H9 (cell line): ENCODE results near the gene PASK. TPM values are rescaled to one million over a fixed set of nuclear protein-coding genes. Genes with fewer than 3 reads are reported as not detected.

Source experiments
- DNase-seq: peaks from one replicate; pipeline ENCODE4 v3.0.0-alpha.2; 2017
- H2AFZ ChIP-seq: one replicate; pipeline ENCODE4 v1.6.1; 2013; ENCODE audit warnings: mild to moderate bottlenecking, low read length, control low read depth, moderate library complexity
- H2AK5ac ChIP-seq: 2 replicates; pipeline ENCODE4 v1.6.1; 2013; ENCODE audit warnings: low read length, control low read depth, mixed read lengths; ENCODE audit not compliant: insufficient read length
- H2BK120ac ChIP-seq: one replicate; pipeline ENCODE4 v1.6.1; 2013; ENCODE audit warnings: low read depth, mild to moderate bottlenecking, low read length, control low read depth, inconsistent platforms; ENCODE audit not compliant: poor library complexity, severe bottlenecking
- H2BK12ac ChIP-seq: 2 replicates; pipeline ENCODE4 v1.6.1; 2013; ENCODE audit warnings: low read length, control low read depth, mixed read lengths, low read depth; ENCODE audit not compliant: insufficient read length
- H2BK15ac ChIP-seq: 2 replicates; pipeline ENCODE4 v1.6.1; 2013; ENCODE audit warnings: low read depth, low read length, control low read depth
- H2BK20ac ChIP-seq: one replicate; pipeline ENCODE4 v1.6.1; 2013; ENCODE audit warnings: low read depth, mild to moderate bottlenecking, low read length, control low read depth, inconsistent platforms; ENCODE audit not compliant: poor library complexity, severe bottlenecking
- H2BK5ac ChIP-seq: 2 replicates; pipeline ENCODE4 v1.6.1; 2013; ENCODE audit warnings: low read length, control low read depth, mixed read lengths; ENCODE audit not compliant: insufficient read length
- H3K14ac ChIP-seq: 2 replicates; pipeline ENCODE4 v1.6.1; 2013; ENCODE audit warnings: low read length, control low read depth; ENCODE audit not compliant: insufficient read depth
- H3K18ac ChIP-seq: 2 replicates; pipeline ENCODE4 v1.6.1; 2013; ENCODE audit warnings: low read depth, mild to moderate bottlenecking, mixed read lengths, low read length, control low read depth; ENCODE audit not compliant: insufficient read length
- H3K23ac ChIP-seq: 2 replicates; pipeline ENCODE4 v1.6.1; 2013; ENCODE audit warnings: low read length, control low read depth, mixed read lengths, low read depth; ENCODE audit not compliant: insufficient read length
- H3K23me2 ChIP-seq: 2 replicates; pipeline ENCODE4 v1.6.1; 2013; ENCODE audit warnings: low read depth, mild to moderate bottlenecking, mixed read lengths, low read length, control low read depth; ENCODE audit not compliant: insufficient read length, poor library complexity, severe bottlenecking
- H3K27ac ChIP-seq: 2 replicates; pipeline ENCODE4 v1.5.1; 2013; ENCODE audit warnings: low read length, control low read depth, mixed read lengths, low read depth; ENCODE audit not compliant: insufficient read length
- H3K27me3 ChIP-seq: 2 replicates; pipeline ENCODE4 v1.6.1; 2013; ENCODE audit warnings: low read length, control low read depth, inconsistent platforms; ENCODE audit not compliant: insufficient read depth
- H3K4ac ChIP-seq: 2 replicates; pipeline ENCODE4 v1.6.1; 2013; ENCODE audit warnings: low read depth, mild to moderate bottlenecking, control low read depth, inconsistent platforms, low read length, moderate library complexity
- H3K4me1 ChIP-seq: 2 replicates; pipeline ENCODE4 v1.6.1; 2013; ENCODE audit warnings: low read length, control low read depth, inconsistent platforms; ENCODE audit not compliant: insufficient read depth
- H3K4me2 ChIP-seq: 2 replicates; pipeline ENCODE4 v1.6.1; 2013; ENCODE audit warnings: low read length, control low read depth, mixed read lengths; ENCODE audit not compliant: insufficient read length, insufficient read depth
- H3K56ac ChIP-seq: 2 replicates; pipeline ENCODE4 v1.6.1; 2013; ENCODE audit warnings: low read depth, mild to moderate bottlenecking, mixed read lengths, low read length, control low read depth; ENCODE audit not compliant: insufficient read length
- H3K79me1 ChIP-seq: 2 replicates; pipeline ENCODE4 v1.6.1; 2013; ENCODE audit warnings: low read depth, mild to moderate bottlenecking, moderate library complexity, low read length, control low read depth, inconsistent platforms; ENCODE audit not compliant: insufficient read depth, poor library complexity, severe bottlenecking
- H3K79me2 ChIP-seq: 2 replicates; pipeline ENCODE4 v1.6.1; 2013; ENCODE audit warnings: low read length, control low read depth, inconsistent platforms; ENCODE audit not compliant: insufficient read depth
- H3K9ac ChIP-seq: 2 replicates; pipeline ENCODE4 v1.6.1; 2013; ENCODE audit warnings: low read length, control low read depth, mixed read lengths; ENCODE audit not compliant: insufficient read length; ENCODE audit errors: extremely low read depth
- H3K9me3 ChIP-seq: one replicate; pipeline ENCODE4 v1.6.1; 2013; ENCODE audit warnings: low read depth, low read length, inconsistent platforms; ENCODE audit not compliant: control insufficient read depth
- H3T11ph ChIP-seq: one replicate; pipeline ENCODE4 v1.6.1; 2013; ENCODE audit warnings: mild to moderate bottlenecking, low read length, control low read depth, inconsistent platforms
- H4K20me1 ChIP-seq: one replicate; pipeline ENCODE4 v1.6.1; 2013; ENCODE audit not compliant: control insufficient read depth, insufficient read length, insufficient read depth
- H4K5ac ChIP-seq: 2 replicates; pipeline ENCODE4 v1.6.1; 2013; ENCODE audit warnings: low read depth, mild to moderate bottlenecking, mixed read lengths, low read length, control low read depth; ENCODE audit not compliant: insufficient read length
- H4K8ac ChIP-seq: replicated peaks from 2 replicates; pipeline ENCODE4 v1.6.1; 2013; ENCODE audit warnings: low read length, control low read depth, mixed read lengths, low read depth; ENCODE audit not compliant: insufficient read length
- H4K91ac ChIP-seq: 2 replicates; pipeline ENCODE4 v1.6.1; 2013; ENCODE audit warnings: low read depth, mild to moderate bottlenecking, moderate library complexity, mixed read lengths, low read length, control low read depth; ENCODE audit not compliant: insufficient read length
- H3K27ac Mint-ChIP-seq, 3 experiments: 2 replicates in 2 of 3; 3 replicates in 1 of 3; pipeline ENCODE4 v1.8.0; 2020 to 2021; ENCODE audit warnings: mixed read lengths in 3 of 3, mild to moderate bottlenecking in 1 of 3, moderate library complexity in 1 of 3
- H3K27me3 Mint-ChIP-seq: 2 replicates; pipeline ENCODE4 v1.8.0; 2021; ENCODE audit warnings: low read depth, mild to moderate bottlenecking, moderate library complexity, mixed read lengths
- H3K36me3 Mint-ChIP-seq, 3 experiments: 2 replicates in 2 of 3; 3 replicates in 1 of 3; pipeline ENCODE4 v1.8.0; 2020 to 2021; ENCODE audit warnings: low read depth in 3 of 3, mixed read lengths in 3 of 3; ENCODE audit not compliant: insufficient read depth in 1 of 3
- H3K4me1 Mint-ChIP-seq, 2 experiments: 2 replicates each; pipeline ENCODE4 v1.8.0; 2020; ENCODE audit warnings: mixed read lengths in 2 of 2
- H3K4me3 Mint-ChIP-seq, 2 experiments: 2 replicates in 1 of 2; 3 replicates in 1 of 2; pipeline ENCODE4 v1.8.0; 2020 to 2021; ENCODE audit warnings: mild to moderate bottlenecking in 2 of 2, mixed read lengths in 2 of 2, moderate library complexity in 1 of 2
- H3K9me3 Mint-ChIP-seq, 2 experiments: 2 replicates in 1 of 2; 3 replicates in 1 of 2; pipeline ENCODE4 v1.8.0; 2020; ENCODE audit warnings: mild to moderate bottlenecking in 2 of 2, mixed read lengths in 2 of 2, moderate library complexity in 1 of 2
- WGBS: extraction: QIAGEN DNeasy Blood & Tissue Kit; methylation state at CpG from one replicate; pipeline ENCODE4 v1.1.7; 2013; ENCODE audit warnings: missing lambda C conversion rate, low lambda C conversion rate, mixed read lengths; ENCODE audit not compliant: insufficient read length; ENCODE audit errors: extremely low coverage; 5-methylcytosine and 5-hydroxymethylcytosine counted together
- total RNA-seq: library from RNA; stranded (reverse); gene quantifications from 2 replicates; pipeline ENCODE4 v1.2.1, GENCODE V29; 2021
- TF ChIP-seq, protein P1 (sequence below): fragments of 200-600 bp; sonication (generic); conservative IDR thresholded peaks from 3 replicates; pipeline ENCODE4 v1.8.0; 2021; ENCODE audit warnings: antibody characterized with exemption, mild to moderate bottlenecking

The PASK gene
- total RNA-seq, 1 experiment from 2014 or later = 68.0 TPM

DNA sequence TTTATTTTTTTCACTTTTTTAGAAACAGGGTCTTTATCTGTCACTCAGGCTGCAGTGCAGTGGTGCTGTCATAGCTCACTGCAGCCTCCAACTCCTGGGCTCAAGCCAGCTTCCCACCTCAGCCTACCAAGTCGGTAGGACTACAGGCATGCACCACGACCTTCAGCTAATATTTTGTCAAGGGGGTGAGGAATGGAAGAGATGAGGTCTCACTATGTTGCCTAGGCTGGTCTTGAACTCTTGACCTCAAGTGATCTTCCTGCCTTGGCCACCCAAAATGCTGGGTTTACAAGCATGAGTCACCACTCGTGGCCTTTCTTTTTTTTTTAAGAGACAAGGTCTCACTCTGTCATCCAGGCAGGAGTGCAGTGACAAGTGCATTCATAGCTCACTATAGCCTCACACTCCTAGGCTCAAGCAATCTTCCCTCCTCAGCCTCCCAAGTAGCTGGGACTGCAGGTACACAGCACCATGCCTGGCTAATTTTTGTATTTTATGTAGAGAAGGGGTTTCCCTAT, 14.4 kb upstream of the PASK start:
- Histone ChIP-seq H3K18ac (no peak overlapping the region), H3K79me2 (no peaks in the 10 kb centered on the region), H2BK20ac (no peak overlapping the region), H3K9me3 (no peaks in the 10 kb centered on the region), H2BK5ac (no peak overlapping the region), H3K79me1 (no peaks in the 10 kb centered on the region), H2AFZ (no peak overlapping the region), H2BK12ac (no peak overlapping the region), H4K91ac (no peak overlapping the region), H3T11ph (no peak overlapping the region), H3K23me2 (no peaks in the 10 kb centered on the region), H4K8ac (no peak overlapping the region), H3K56ac (no peak overlapping the region), H3K27ac (no peak overlapping the region), H2AK5ac (no peak overlapping the region), H4K20me1 (no peaks in the 10 kb centered on the region), H3K4ac (no peak overlapping the region), H3K23ac (no peak overlapping the region), H3K27me3 (no peaks in the 10 kb centered on the region), H4K5ac (no peak overlapping the region), H3K4me1 (no peaks in the 10 kb centered on the region), H3K4me2 (no peak overlapping the region), H2BK15ac (no peak overlapping the region), H3K14ac (no peak overlapping the region), H2BK120ac (no peak overlapping the region), H3K9ac (no peak overlapping the region)
- WGBS = no CpG with 5 or more reads among the region's 3 CpGs
- no peak for DNase-seq
- no peak overlapping the region for H3K27ac Mint-ChIP-seq
- H3K4me1 Mint-ChIP-seq = no peaks in the 10 kb centered on the region
- H3K36me3 Mint-ChIP-seq = peaks cover 0 to 47% (median 37%) of the 10 kb centered on the region in 3 experiments; a peak in 5 of 7 replicates
- H3K4me3 Mint-ChIP-seq = no peak overlapping the region
- no peaks in the 10 kb centered on the region for H3K27me3 Mint-ChIP-seq
- H3K9me3 Mint-ChIP-seq = no peaks in the 10 kb centered on the region
- TF ChIP-seq, protein P1, sequence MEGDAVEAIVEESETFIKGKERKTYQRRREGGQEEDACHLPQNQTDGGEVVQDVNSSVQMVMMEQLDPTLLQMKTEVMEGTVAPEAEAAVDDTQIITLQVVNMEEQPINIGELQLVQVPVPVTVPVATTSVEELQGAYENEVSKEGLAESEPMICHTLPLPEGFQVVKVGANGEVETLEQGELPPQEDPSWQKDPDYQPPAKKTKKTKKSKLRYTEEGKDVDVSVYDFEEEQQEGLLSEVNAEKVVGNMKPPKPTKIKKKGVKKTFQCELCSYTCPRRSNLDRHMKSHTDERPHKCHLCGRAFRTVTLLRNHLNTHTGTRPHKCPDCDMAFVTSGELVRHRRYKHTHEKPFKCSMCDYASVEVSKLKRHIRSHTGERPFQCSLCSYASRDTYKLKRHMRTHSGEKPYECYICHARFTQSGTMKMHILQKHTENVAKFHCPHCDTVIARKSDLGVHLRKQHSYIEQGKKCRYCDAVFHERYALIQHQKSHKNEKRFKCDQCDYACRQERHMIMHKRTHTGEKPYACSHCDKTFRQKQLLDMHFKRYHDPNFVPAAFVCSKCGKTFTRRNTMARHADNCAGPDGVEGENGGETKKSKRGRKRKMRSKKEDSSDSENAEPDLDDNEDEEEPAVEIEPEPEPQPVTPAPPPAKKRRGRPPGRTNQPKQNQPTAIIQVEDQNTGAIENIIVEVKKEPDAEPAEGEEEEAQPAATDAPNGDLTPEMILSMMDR = no peak
